HG02870 (cell line): Measurements from ENCODE around the gene NR2F1.

Experiments
- ATAC-seq: cut with Tn5 transposase; IDR thresholded peaks from one replicate; pipeline ENCODE4 v1.9.1; 2021; ENCODE audit warnings: mild to moderate bottlenecking, moderate library complexity; ENCODE audit not compliant: unreplicated experiment

The NR2F1 gene

DNA sequence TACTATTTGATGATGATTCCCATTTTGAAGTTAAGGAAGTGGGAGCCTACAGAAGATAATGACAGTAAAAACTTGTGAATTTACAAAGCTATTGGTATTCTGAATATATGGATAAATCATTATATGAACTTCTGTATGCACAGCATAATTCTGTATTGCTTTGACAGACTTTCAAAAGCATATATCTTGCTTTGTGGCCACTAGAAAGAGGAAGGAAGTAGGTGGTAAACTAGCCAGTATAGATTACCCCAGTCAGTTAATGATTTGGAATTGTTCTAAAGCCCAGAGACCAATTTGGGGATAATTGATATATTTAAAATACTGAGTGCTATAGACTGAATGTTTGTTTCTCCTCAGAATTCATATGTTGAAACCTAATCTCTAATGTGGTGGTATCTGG, 53.0 kb downstream of the NR2F1 start:
- no peak for ATAC-seq

DNA sequence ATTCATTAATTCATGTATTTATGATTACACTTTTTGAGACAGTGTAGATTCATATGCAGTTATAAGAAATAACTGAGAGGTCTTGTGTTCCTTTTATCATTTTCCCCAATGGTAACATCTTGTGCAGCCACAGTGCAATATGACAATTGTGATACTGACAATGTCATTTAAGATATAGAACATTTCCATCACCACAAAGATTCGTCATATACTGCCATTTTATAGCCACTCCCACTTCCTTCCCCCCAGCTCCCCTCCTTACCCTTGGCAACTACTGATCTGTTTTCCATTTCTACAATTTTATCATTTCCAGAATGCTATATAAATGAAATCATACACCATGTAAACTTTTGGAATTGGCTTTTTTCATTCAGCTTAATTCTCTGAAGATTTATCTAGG, 53.8 kb downstream of the NR2F1 start:
- no peak for ATAC-seq

DNA sequence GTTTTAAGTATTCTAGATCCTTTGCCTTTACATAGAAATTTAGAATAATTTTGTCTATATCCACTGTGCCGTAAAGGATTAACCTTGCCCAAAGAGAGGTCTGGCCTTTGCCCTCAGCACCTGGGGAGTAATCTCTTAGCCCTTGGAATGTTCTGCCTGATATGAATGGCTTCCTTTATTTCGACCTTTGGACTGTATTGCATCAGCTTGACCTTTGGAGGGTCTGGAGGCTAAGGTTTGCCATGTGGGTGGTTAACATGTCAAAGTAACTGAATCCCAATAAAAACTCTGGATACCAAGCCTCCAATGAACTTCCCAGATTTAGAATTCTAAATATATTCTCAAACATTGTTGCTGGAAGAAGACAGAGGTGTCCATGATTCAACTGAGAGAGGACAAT, 54.7 kb downstream of the NR2F1 start:
- no peak for ATAC-seq

DNA sequence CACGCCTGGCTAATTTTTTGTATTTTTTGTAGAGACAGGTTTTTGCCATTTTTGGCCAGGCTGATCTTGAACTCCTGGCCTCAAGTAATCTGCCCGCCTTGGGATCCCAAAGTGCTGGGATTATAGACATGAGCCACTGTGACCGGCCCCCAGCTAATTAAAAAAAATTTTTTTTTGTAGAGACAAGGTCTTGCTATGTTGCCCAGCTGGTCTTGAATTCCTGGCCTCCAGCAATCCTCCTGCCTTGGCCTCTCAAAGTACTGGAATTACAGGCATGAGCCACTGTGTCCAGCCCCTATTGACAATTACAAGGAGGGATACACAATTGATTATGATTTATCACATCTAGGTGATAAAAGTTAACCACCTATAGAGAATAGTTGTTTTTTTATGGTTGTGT, 59.5 kb downstream of the NR2F1 start:
- ATAC-seq = no peak
